Peyer's patch (tissue), 4 donors: ENCODE measurements around the gene ASCL3.
"Not testable (repeated sequence)": the region's sequence is repeated elsewhere in the genome, so short reads cannot be mapped to it uniquely, and the experiment has no call there.

Experiments
- POLR2A ChIP-seq, 2 donors: fragments of 450-650 bp; IDR thresholded peaks; one replicate each; pipeline ENCODE4 v1.5.1; 2017; ENCODE audit warnings: antibody characterized with exemption in 2 of 2, mild to moderate bottlenecking in 2 of 2, moderate library complexity in 2 of 2
- TF ChIP-seq, protein P1 (sequence below), 6 experiments: fragments of 450-650 bp in 4 of 6; fragments of 200-600 bp in 2 of 6; sonication (generic) in 1 of 6; IDR thresholded peaks; one replicate each; pipeline ENCODE4 v1.5.1; 2017 to 2019; ENCODE audit warnings: antibody characterized with exemption in 6 of 6, mild to moderate bottlenecking in 3 of 6, moderate library complexity in 1 of 6

DNA sequence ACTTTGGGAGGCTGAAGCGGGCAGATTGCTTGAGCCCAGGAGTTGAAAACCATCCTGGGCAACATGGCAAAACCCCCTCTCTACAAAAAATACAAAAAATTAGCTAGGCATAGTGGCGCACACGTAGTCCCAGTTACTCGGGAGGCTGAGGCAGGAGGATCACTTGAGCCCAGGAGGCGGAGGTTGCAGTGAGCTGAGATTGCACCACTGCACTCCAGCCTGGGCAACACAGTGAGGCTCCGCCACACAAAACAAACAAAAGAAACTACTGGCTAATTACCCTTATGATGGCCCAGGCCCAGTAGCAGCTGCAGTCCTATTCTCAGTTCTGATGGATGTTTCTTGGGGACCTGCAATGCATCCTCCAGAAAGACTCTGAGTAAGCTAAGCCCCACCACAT is 44.0 kb upstream of the ASCL3 start:
- TF ChIP-seq, protein P1, sequence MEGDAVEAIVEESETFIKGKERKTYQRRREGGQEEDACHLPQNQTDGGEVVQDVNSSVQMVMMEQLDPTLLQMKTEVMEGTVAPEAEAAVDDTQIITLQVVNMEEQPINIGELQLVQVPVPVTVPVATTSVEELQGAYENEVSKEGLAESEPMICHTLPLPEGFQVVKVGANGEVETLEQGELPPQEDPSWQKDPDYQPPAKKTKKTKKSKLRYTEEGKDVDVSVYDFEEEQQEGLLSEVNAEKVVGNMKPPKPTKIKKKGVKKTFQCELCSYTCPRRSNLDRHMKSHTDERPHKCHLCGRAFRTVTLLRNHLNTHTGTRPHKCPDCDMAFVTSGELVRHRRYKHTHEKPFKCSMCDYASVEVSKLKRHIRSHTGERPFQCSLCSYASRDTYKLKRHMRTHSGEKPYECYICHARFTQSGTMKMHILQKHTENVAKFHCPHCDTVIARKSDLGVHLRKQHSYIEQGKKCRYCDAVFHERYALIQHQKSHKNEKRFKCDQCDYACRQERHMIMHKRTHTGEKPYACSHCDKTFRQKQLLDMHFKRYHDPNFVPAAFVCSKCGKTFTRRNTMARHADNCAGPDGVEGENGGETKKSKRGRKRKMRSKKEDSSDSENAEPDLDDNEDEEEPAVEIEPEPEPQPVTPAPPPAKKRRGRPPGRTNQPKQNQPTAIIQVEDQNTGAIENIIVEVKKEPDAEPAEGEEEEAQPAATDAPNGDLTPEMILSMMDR (IDR thresholded peaks at IDR 0.05): not testable (repeated sequence)
- TF ChIP-seq POLR2A (IDR thresholded peaks at IDR 0.05): not testable (repeated sequence)
